Measurements from ENCODE around the gene MTUS2.

MTUS2 gene

GRCh38 chr13:28819046-28819730, 951 bp upstream of the MTUS2 start:
- TF ChIP-seq CTCF (conservative IDR thresholded peaks at IDR 0.05) = no peak
- peak overlapping the region; percentile 74 for H3K27ac ChIP-seq

- H3K27ac ChIP-seq = peak overlapping the region; percentile 74
- TF ChIP-seq CTCF (conservative IDR thresholded peaks at IDR 0.05) = peak; percentile 78
Observed at GRCh38 chr13:28819735-28820098, 422 bp upstream of the MTUS2 start.

- TF ChIP-seq CTCF (conservative IDR thresholded peaks at IDR 0.05) = no peak
- H3K27ac ChIP-seq = no peak overlapping the region
Observed at GRCh38 chr13:28822151-28822550, 2.0 kb downstream of the MTUS2 start.

- peak overlapping the region; percentile 15; the same call in 1 of the 2 replicates for H3K27ac ChIP-seq
- TF ChIP-seq CTCF (conservative IDR thresholded peaks at IDR 0.05) = no peak
Observed at GRCh38 chr13:28822801-28823200, 2.7 kb downstream of the MTUS2 start.

- TF ChIP-seq CTCF (conservative IDR thresholded peaks at IDR 0.05) = no peak
- 0 out of 2 replicates have a peak overlapping the region, but pooled peaks have one; percentile 18 for H3K27ac ChIP-seq
Observed at GRCh38 chr13:28825379-28825778, 5.2 kb downstream of the MTUS2 start.

GRCh38 chr13:28826368-28826767, 6.2 kb downstream of the MTUS2 start:
- H3K27ac ChIP-seq = peak overlapping the region; percentile 18
- no peak for TF ChIP-seq CTCF (conservative IDR thresholded peaks at IDR 0.05)

- H3K27ac ChIP-seq = no peak overlapping the region
- no peak for TF ChIP-seq CTCF (conservative IDR thresholded peaks at IDR 0.05)
Observed at GRCh38 chr13:28830580-28830979, 10.4 kb downstream of the MTUS2 start.
